Glomerular visceral epithelial cell (primary cell): ENCODE results near the gene CCDC88A.
"Not testable (repeated sequence)": the region's sequence is repeated elsewhere in the genome, so short reads cannot be mapped to it uniquely, and the experiment has no call there.

Experiments used
- DNase-seq: peaks from one replicate; pipeline ENCODE4 v3.0.0-alpha.2; 2016; ENCODE audit errors: extremely low spot score

The CCDC88A gene

DNA sequence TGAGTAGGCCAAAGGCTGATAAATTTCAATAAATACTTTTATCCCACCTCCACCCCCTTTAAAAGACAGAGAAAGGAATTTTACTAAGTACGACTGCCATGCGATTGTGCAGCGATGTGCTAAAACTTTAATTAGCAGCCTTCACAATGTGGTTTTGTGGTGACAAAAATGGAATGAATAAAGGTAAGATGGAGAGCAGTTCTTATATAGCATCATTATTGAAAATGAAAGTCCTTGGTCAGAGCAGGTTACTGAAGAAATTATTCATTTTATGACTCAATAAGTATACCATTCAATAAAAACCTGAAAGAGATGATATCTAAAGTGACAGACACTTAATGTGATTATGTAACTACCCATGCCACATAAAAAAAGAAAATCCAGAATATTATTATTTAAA is 117.4 kb downstream of the CCDC88A start:
- no peak for DNase-seq

DNA sequence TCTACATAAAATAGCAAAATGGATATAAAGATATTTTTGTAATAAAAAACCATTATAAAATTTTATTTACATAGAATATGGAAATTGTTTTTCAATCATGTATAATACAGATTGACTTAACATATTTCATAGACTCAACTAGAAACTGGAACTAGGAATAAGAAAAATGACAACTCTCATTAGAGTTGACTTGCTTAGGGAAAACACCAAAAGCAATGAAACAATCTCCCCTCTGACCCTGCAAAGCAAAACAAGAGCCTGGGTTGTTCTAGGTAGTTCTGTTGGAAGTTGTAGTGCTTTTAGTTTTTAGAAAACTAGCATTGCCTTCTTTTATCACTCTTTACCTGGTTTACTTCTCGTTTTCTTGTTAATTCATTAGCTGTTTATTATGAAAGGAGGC is 118.4 kb downstream of the CCDC88A start:
- DNase-seq: no peak

DNA sequence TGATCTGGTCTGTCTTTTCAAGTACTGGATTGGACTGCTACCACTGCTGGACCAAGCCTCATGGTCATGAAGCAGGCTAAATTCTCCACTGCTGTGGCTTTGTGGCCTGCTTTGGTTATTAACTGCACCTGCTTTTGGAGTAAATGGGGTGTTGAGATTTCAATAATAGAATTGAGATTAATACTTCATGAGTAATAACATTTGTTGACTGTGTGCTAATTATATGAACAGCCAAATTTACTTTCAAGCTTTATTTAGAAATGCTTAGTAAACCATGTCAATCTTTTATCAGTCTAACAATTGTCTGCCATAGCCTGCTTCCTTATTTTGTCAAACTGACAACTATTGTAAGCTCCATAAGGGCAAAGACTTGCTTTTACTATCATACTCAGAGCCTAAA is 123.3 kb downstream of the CCDC88A start:
- DNase-seq: no peak

DNA sequence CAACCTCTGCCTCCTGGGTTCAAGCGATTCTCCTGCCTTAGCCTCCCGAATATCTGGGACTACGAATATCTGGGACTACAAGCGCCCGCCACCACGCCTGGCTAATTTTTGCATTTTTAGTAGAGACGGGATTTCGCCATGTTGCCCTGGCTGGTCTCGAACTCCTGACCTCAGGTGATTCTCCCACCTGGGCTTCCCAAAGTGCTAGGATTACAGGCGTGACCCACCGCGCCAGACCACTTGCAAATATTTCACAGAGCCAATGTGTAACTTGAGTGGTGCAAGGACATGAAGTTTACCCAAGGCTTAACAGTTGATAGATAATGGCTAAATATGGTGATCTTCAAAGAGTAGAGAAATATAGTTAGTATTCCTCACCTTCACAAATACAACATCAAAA is 136.6 kb downstream of the CCDC88A start:
- DNase-seq: no peak

DNA sequence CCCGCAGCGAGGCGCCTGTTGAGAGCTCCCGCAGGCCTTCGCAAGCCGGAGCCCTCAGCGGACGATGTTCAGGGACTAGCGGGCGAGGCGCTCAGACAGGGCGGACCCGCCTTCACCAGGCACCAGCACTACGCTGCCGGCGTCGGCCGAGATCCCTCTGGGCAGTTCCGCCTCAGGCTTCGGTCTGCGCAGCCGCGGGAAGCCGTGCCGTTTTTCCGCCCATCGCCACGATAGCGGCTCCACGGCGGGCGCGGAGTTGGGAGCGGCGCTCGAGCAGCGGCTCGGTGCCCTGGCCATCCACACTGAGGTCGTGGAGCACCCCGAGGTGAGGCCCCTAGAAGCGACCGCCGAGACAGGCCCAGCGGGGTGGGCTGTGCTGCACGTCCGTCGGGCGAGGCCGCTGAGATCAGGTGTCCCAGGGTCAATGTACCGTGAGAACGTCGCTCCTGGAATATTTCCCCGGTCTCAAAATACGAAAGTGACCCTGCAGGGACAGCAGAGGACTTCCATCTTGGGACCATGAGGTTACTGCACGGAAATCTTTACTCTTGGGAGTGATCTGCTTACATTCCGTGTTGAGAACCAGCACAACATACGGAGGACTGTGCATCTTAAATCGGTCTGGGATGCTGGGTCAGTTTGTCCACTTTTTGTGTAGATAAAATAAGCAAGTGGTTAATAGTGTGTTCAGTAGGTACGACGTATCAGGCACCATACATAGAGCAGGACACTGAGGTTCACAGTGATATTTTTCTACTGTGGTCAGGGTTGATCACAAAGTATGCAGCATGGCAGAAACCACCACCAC is 137.3 kb downstream of the CCDC88A start:
- peak; percentile 81 for DNase-seq

DNA sequence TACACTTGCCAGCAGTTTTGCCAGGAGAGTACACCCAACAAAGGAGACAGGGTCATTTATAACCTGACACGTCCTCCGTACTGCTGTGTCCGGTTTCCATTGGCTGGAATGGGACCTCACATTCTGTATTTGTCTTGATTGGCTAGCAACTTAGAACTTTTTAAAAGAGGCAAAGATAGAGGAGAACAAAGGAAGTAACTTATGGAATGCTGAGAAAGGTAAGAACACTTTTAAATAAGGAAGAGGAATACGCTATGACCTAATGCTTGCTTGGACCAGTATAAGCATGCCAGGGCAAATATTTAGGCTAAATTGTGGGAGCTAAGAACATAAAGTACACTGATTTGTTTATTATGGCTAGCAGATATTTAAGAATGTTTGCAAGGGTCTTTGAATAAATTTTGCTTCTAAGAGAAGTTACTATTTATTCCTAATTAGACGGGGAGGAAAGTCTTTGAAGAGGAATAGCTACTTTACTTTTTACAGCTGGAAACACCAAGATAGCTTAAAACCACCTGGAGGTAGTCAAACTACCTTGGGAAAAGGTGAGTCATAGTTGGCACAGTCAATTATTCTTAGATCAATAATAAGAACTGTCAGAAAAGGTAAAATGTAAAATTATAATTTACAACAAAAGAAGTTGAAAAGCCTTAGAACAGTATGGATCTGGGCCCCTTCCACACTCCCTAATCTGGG is 138.7 kb downstream of the CCDC88A start:
- not testable (repeated sequence) for DNase-seq

DNA sequence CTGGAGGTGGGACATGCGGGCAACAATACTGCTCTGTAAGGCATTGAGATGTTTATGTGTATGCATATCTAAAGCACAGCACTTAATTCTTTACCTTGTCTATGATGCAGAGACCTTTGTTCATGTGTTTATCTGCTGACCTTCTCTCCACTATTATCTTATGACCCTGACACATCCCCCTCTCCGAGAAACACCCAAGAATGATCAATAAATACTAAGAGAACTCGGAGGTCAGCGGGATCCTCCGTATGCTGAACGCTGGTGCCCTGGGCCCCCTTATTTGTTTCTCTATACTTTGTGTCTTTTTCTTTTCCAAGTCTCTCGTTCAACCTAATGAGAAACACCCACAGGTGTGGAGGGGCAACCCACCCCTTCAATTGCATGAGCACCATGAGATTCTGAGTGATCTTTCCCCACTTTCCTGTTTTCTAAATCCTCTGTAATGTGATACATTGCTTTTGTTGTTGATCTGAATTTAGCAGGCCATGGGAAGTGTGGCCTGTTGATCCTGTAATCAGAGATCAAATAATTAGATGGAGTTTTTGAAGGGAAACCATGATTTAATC is 139.7 kb downstream of the CCDC88A start:
- DNase-seq: not testable (repeated sequence)

DNA sequence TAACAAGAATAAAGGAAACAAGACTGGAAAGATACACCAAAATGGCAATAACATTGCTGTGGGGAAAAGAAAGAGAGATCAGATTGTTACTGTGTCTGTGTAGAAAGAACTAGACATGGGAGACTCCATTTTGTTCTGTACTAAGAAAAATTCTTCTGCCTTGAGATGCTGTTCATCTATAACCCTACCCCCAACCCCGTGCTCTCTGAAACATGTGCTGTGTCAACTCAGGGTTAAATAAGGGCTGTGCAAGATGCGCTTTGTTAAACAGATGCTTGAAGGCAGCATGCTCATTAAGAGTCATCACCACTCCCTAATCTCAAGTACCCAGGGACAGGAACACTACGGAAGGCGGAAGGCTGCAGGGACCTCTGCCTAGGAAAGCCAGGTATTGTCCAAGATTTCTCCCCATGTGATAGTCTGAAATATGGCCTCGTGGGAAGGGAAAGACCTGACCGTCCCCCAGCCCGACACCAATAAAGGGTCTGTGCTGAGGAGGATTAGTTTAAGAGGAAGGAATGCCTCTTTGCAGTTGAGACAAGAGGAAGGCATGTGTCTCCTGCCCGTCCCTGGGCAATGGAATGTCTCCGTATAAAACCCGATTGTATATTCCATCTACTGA is 140.3 kb downstream of the CCDC88A start:
- DNase-seq: not testable (repeated sequence)

DNA sequence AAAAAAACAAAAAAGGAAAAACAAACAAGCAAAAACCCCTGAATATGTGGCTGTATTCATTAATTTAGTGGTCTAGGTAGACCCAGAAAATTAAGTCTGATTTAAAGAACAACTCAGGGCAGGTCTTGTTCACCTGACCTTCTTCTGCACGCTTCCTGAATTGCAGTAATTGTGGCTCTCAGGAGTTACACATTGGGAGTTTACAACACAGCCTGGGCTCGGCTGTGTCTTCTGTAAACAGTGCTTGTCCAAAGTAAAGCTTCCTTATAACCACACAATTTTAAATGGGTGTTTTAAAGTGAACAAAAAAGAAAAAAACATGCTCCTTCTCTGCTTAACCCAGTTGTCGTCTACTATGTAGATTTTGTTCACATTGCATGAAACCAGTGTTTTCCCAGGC is 142.3 kb downstream of the CCDC88A start:
- no peak for DNase-seq

DNA sequence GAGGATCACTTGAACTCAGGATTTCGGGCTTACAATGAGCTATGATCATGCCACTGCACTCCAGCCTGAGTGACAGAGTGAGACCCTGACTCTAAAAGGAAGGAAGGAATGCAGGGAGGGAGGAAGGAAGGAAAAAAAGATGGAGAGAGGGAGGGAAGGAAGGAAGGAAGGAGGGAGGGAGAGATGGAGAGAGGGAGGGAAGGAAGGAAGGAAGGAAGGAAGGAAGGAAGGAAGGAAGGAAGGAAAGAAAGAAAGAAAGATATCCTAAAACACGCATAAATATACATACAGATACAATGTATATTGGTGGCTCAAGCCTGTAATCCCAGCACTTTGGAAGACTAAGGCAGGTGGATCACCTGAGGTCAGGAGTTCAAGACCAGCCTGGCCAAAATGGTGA is 145.3 kb downstream of the CCDC88A start:
- DNase-seq: not testable (repeated sequence)

DNA sequence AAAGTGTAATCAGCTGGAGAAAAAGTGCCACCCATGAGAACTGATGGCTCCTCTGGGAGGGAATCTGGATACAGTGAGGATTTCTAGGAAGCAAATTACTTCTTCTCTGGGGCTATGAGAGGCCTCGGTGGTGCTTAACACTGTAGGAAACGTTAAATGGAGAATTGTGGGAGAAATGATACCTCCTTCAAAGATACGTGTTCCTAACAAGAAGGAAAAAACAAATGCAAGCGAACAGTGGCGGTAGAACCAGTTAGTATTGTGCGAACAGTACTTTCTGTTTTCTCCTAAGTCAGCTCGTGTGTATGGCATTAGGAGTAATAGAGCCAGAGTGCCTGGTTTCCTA is 150.0 kb downstream of the CCDC88A start:
- peak; percentile 2 for DNase-seq

DNA sequence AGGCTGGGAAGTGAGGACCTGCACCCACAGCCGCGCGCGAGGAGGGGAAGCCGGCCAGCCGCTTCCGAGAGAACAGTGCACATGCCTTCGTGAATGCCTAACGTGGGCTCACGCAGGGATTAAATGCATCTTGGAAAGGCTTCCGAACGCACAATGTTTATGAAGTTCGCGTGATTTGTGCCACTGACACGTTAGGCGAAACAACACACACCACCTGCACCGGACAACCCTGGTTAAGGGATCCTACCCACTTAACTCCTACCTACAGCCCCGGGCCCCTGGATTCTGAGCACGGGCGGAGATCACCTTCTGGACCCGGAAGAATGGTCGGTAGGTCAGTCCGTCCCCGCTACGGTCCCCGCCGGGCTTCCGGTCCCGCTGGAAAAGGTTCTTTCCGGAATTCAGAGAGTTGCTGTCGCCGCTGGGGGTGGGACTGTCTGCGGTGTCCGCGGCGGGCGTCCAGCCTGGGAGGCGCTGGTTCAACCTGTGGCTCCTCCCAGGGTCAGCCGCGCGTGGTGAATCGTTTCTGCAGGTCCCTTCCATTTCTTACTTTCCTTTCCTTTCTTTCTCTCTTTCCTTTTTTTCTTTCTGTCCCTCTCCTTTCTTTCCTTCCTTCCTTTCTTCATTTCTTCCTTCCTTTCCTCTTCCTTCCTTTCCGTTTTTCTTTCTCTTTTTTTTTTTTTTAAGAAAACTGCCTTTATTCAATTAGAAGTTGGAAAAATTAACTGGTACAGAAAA is 150.6 kb downstream of the CCDC88A start, which contains the start of gene MTIF2:
Gene MTIF2, minus strand, starts transcription at position 325 of the 738 bp plus-strand sequence. CDS start 5,373 bp downstream, outside the sequence.
- peak; percentile 93 for DNase-seq

DNA sequence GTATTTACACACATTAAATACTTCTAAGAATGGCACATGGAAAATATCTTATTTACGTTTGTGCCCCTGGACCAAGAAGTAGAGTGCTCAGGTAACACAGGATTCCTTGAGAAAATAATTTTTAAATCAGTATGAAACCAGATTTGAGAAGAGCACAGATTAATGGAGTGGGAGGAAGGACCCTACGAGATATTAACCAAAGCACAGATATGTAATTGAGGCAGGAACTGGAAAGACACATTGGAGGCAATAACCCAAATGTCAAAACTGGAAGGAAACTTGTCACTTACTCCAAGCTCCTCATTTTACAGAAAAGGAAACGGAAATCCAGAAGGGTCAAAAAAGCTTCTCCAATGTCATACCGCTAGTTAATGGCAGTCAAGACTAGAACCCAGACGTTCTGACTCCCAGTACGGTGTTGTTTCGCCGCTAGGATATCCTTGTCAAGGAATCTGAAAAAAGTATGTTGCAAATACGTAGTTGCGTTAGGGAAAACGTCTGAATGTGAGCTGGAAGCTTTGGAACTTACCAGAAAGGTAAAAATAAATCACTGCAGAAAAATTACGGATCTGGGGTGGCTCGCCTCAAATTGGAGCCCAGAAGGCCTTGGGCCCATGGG is 151.3 kb downstream of the CCDC88A start:
- DNase-seq: no peak

DNA sequence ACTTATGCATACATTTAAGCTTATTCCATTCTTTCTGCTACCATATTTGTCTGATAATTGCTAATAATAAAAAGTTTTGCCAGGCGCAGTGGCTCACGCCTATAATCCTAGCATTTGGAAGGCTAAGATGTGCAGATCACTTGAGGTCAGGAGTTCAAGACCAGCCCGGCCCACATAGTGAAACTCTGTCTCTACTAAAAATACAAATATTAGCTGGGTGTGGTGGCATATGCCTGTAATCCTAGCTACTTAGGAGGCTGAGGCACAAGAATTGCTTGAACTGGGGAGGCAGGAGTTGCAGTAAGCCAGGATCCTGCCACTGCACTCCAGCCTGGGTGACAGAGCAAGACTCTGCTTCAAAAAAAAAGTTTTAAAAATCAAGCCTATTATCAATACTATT is 160.1 kb downstream of the CCDC88A start:
- not testable (repeated sequence) for DNase-seq

DNA sequence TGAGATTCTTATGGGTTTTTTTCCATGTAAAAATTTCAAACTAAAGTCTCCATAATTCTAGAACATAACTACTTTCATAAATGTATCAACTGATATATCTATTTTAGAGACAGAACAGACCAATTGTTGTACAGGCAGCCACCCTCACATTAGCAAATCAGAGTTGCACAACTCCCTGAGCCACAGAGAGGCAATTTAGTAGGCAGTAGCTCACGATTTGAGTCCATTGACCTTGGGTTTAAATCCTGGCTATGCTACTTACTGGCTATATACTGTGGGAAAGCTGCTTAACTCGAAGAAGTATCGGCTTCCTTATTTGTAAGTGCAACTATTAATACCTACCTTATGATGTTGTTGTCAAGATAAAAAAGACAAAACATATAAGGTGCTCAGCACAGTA is 166.8 kb downstream of the CCDC88A start:
- no peak for DNase-seq

DNA sequence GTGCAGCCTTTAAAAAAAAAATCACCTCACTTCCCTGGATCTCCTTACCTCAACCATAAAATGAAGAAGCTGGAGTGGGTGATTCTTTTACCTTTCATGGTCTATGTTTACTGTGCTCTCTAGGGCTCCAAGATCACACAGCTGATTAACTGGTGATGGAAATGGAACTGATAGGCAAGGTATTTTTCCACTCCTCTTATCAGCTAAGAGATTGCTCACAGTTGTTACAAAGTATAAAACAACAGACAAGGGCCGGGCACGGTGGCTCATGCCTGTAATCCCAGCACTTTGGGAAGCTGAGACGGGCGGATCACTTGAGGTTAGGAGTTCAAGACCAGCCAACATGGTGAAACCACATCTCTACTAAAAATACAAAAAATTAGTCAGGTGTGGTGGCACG is 172.6 kb downstream of the CCDC88A start:
- no peak for DNase-seq

DNA sequence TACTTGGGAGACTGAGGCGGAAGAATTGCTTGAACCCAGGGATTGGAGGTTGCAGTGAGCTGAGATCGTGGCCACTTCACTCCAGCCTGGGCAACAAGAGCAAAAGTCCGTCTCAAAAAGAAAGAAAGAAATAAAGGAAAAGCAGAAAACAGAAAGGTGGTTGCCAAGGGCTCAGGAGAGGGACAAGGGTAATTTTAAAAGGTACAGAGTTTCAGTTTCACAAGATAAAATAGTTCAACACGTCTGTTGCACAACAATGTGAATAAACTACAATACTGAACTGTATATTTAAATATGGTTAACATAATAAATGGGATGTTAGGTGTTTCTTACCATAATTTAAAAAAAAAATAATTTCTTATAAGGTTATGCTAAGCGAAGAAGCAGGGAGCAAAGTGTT is 174.2 kb downstream of the CCDC88A start:
- DNase-seq: no peak

DNA sequence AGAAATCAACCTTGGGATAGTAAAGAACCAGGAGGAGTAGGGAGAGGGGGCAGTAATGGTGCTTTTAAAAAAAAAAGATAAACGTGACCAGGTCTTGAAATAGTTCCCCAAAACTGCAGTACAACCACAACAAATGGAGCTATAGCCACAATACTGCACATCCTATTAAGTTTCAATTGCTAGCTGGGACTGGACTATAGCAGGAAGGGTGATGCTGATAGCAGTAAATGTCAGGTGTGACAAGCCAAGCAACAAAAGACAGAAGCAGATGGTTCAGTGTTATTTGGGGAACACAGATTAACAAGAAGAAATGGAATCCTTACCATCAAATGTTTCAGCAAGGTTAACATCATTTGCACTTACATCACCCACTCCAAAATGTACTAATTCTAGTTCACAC is 177.0 kb downstream of the CCDC88A start:
- no peak for DNase-seq

DNA sequence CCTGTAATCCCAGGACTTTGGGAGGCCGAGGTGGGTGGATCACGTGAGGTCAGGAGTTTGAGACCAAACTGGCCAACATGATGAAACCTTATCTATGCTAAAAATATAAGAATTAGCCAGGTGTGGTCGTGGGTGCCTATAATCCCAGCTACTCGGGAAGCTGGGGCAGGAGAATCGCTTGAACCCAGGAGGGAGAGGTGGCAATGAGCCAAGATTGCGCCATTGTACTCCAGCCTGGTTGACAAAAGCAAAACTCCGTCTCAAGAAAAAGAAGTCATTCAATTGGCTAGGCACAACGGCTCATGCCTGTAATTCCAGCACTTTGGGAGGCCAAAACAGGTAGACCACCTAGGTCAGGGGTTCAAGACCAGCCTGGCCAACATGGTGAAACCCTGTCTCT is 178.1 kb downstream of the CCDC88A start:
- DNase-seq: not testable (repeated sequence)

DNA sequence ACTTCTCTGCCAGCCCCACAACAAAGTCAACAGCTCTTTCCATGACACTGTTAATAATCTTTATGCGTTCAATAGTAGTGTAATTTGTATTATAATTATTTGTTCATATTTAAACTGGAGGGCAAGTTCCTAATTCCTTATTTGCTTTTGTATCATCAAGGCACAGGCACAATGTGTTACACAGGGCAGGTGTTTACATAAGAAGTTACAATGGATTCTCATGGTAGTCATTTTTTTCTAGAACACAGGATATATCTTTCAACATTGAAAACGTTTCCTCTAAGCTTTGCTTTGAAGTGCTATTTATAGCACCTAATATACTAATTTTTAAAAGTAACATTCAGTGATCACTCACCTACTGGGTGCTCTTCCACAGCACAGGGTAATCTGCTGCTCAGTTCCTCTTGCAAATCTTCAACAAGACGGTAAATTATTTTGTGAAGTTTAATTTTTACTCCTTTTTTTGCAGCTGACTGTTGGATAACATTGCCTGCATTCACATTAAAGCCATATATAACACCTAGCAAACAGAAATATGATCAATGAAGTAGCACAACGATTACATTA is 179.9 kb downstream of the CCDC88A start:
- DNase-seq: no peak
